GM19193 (cell line): ENCODE measurements around the gene INO80.

Experiments used
- POLR2A ChIP-seq: IDR thresholded peaks from 4 replicates; pipeline ENCODE4 v1.6.1; 2011; ENCODE audit not compliant: insufficient read depth, insufficient read length; ENCODE audit errors: extremely low read depth

INO80 gene

GRCh38 chr15:41001524-41002214 is 114.4 kb downstream of the INO80 start:
- TF ChIP-seq POLR2A = no peak

- no peak for TF ChIP-seq POLR2A
Measured at GRCh38 chr15:40999190-40999589, 116.9 kb downstream of the INO80 start.

GRCh38 chr15:40995656-40996055 is 120.4 kb downstream of the INO80 start:
- TF ChIP-seq POLR2A = no peak

GRCh38 chr15:40992825-40993224 is 123.3 kb downstream of the INO80 start:
- TF ChIP-seq POLR2A = no peak

GRCh38 chr15:40992241-40992741 is 123.8 kb downstream of the INO80 start:
- no peak for TF ChIP-seq POLR2A

- no peak for TF ChIP-seq POLR2A
Measured at GRCh38 chr15:40991355-40991754, 124.7 kb downstream of the INO80 start.

GRCh38 chr15:40990789-40991188 is 125.3 kb downstream of the INO80 start:
- no peak for TF ChIP-seq POLR2A

- TF ChIP-seq POLR2A = no peak
Measured at GRCh38 chr15:40990080-40990479, 126.0 kb downstream of the INO80 start.

- TF ChIP-seq POLR2A = no peak
Measured at GRCh38 chr15:40988156-40988555, 127.9 kb downstream of the INO80 start.

GRCh38 chr15:40986820-40987219 is 129.3 kb downstream of the INO80 start:
- TF ChIP-seq POLR2A = no peak

GRCh38 chr15:40985541-40986330 is 130.3 kb downstream of the INO80 start:
- TF ChIP-seq POLR2A = no peak

- no peak for TF ChIP-seq POLR2A
Measured at GRCh38 chr15:40984964-40985363, 131.1 kb downstream of the INO80 start.

GRCh38 chr15:40984406-40984805 is 131.7 kb downstream of the INO80 start:
- no peak for TF ChIP-seq POLR2A

- TF ChIP-seq POLR2A = no peak
Measured at GRCh38 chr15:40982855-40983254, 133.2 kb downstream of the INO80 start.

- no peak for TF ChIP-seq POLR2A
Measured at GRCh38 chr15:40981186-40981585, 134.9 kb downstream of the INO80 start.

GRCh38 chr15:40978562-40978961 is 137.5 kb downstream of the INO80 start:
- TF ChIP-seq POLR2A = no peak

GRCh38 chr15:40978141-40978540 is 137.9 kb downstream of the INO80 start:
- no peak for TF ChIP-seq POLR2A

- no peak for TF ChIP-seq POLR2A
Measured at GRCh38 chr15:40976819-40977218, 139.3 kb downstream of the INO80 start.
